Esophagus squamous epithelium (tissue), 5 donors: ENCODE data around the gene TRIP13. TPM values are rescaled to one million over a fixed set of nuclear protein-coding genes. Genes with fewer than 3 reads are reported as not detected.
"Not testable (repeated sequence)": the region's sequence is repeated elsewhere in the genome, so short reads cannot be mapped to it uniquely, and the experiment has no call there.

Experiments
- DNase-seq: peaks from one replicate; lab custom pipeline; 2025; lab: John Stamatoyannopoulos, UW
- H3K27ac ChIP-seq, 4 donors: fragments of 200-600 bp; sonication (generic); one replicate each; pipeline ENCODE4 v1.5.1; 2016 to 2019; ENCODE audit warnings: mild to moderate bottlenecking in 1 of 4
- H3K27me3 ChIP-seq, 4 donors: fragments of 200-600 bp; sonication (generic); 1 replicate in 3 of 4; 2 replicates in 1 of 4; pipeline versions ENCODE4 v1.5.1 to v1.6.0; 2017 to 2021; ENCODE audit warnings: antibody characterized with exemption in 1 of 4
- H3K36me3 ChIP-seq, 3 donors: fragments of 200-600 bp; sonication (generic); one replicate each; pipeline ENCODE4 v1.5.1; 2016 to 2019
- H3K4me1 ChIP-seq, 3 donors: fragments of 200-600 bp; sonication (generic); one replicate each; pipeline ENCODE4 v1.5.1; 2017 to 2019
- H3K4me3 ChIP-seq, 4 donors: fragments of 200-600 bp; sonication (generic); 1 replicate in 3 of 4; 2 replicates in 1 of 4; pipeline ENCODE4 v1.5.1; 2016 to 2019; ENCODE audit warnings: mild to moderate bottlenecking in 2 of 4, moderate library complexity in 1 of 4
- H3K9me3 ChIP-seq, 3 donors: fragments of 200-600 bp; sonication (generic); one replicate each; pipeline ENCODE4 v1.5.1; 2016 to 2019
- POLR2A ChIP-seq, 4 donors: fragments of 450-650 bp; IDR thresholded peaks; one replicate each; pipeline ENCODE4 v1.6.1; 2017; ENCODE audit warnings: antibody characterized with exemption in 4 of 4, mild to moderate bottlenecking in 4 of 4, moderate library complexity in 3 of 4
- WGBS, 2 donors: methylation state at CpG; one replicate each; pipeline ENCODE4 v1.1.5; 2018; 5-methylcytosine and 5-hydroxymethylcytosine counted together
- intact Hi-C: fragments of 100-400 bp; cut with DNase I; formaldehyde crosslinking; loops from one replicate; pipeline ENCODE4 v1.15.0; 2022
- total RNA-seq, 4 donors: library from RNA; depleted of rRNA; stranded (reverse); fragments of >200 nt; gene quantifications; one replicate each; pipeline ENCODE4 v1.1.0, GENCODE V29; 2016
- TF ChIP-seq, protein P1 (sequence below), 6 experiments: fragments of 450-650 bp in 4 of 6; fragments of 200-600 bp in 2 of 6; sonication (generic) in 2 of 6; IDR thresholded peaks; one replicate each; pipeline ENCODE4 v1.5.1; 2016 to 2019; ENCODE audit warnings: antibody characterized with exemption in 6 of 6, mild to moderate bottlenecking in 4 of 6, moderate library complexity in 4 of 6
- donor health status: DM: yes; HTN: yes; CAD: no.

TRIP13 gene
- total RNA-seq, 4 donors from 2014 or later, result 3.2 to 17.7 (median 9.5) TPM

- H3K36me3 ChIP-seq, result peaks cover 0 to 28% (median 0%) of the 10 kb centered on the region in 3 donors
- H3K27me3 ChIP-seq, result no peaks in the 10 kb centered on the region
- 90% methylated on average over 2 of the region's 7 CpGs; no CpG with 5 or more reads in 1 of the 2 donors for WGBS, 2 donors
- no peak for DNase-seq
- no peak overlapping the region for H3K4me3 ChIP-seq
- intact Hi-C loops, result no loop called here
- TF ChIP-seq POLR2A (IDR thresholded peaks at IDR 0.05), result no peak
- TF ChIP-seq, protein P1, sequence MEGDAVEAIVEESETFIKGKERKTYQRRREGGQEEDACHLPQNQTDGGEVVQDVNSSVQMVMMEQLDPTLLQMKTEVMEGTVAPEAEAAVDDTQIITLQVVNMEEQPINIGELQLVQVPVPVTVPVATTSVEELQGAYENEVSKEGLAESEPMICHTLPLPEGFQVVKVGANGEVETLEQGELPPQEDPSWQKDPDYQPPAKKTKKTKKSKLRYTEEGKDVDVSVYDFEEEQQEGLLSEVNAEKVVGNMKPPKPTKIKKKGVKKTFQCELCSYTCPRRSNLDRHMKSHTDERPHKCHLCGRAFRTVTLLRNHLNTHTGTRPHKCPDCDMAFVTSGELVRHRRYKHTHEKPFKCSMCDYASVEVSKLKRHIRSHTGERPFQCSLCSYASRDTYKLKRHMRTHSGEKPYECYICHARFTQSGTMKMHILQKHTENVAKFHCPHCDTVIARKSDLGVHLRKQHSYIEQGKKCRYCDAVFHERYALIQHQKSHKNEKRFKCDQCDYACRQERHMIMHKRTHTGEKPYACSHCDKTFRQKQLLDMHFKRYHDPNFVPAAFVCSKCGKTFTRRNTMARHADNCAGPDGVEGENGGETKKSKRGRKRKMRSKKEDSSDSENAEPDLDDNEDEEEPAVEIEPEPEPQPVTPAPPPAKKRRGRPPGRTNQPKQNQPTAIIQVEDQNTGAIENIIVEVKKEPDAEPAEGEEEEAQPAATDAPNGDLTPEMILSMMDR (IDR thresholded peaks at IDR 0.05), result no peak
- H3K27ac ChIP-seq, result no peak overlapping the region
- no peaks in the 10 kb centered on the region for H3K9me3 ChIP-seq
- H3K4me1 ChIP-seq, result peaks cover 9 to 32% (median 16%) of the 10 kb centered on the region in 3 donors
These were observed 18.1 kb downstream of the TRIP13 start for GRCh38 chr5:910769-911160.

DNA sequence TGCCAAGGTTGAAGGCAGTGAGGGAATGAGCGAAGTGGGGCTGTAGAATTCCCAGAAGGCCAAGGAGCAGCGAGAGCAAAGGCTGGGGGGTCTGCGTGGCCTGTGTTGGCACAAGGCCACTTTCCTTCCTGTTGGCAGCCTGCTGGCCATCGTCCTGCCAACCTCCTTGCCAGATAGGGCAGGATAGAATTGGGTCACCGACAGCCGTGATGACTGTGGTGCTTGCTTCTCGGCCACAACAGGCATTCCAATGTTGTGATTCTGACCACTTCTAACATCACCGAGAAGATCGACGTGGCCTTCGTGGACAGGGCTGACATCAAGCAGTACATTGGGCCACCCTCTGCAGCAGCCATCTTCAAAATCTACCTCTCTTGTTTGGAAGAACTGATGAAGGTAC is 18.9 kb downstream of the TRIP13 start:
- DNase-seq, result no peak
- H3K4me3 ChIP-seq, result no peak overlapping the region
- peaks cover 0 to 37% (median 0%) of the 10 kb centered on the region in 3 donors for H3K36me3 ChIP-seq
- TF ChIP-seq, protein P1 (IDR thresholded peaks at IDR 0.05), result no peak
- TF ChIP-seq POLR2A (IDR thresholded peaks at IDR 0.05), result no peak
- WGBS, 2 donors, result 77 to 84% methylated on average over 10 to 11 of the region's 11 CpGs
- H3K27ac ChIP-seq, result peak overlapping the region in 2 of 4 donors; percentile 74 to 80
- no peaks in the 10 kb centered on the region for H3K27me3 ChIP-seq
- intact Hi-C loops, result no loop called here
- H3K4me1 ChIP-seq, result peaks cover 9 to 32% (median 16%) of the 10 kb centered on the region in 3 donors
- no peaks in the 10 kb centered on the region for H3K9me3 ChIP-seq

- Histone ChIP-seq H3K36me3 (peaks cover 0 to 40% (median 0%) of the 10 kb centered on the region in 3 donors), H3K4me3 (peak overlapping the region in 1 of 4 donors; percentile 21), H3K9me3 (no peaks in the 10 kb centered on the region), H3K27ac (peak overlapping the region; percentile 46 to 80 (median 74)), H3K27me3 (no peaks in the 10 kb centered on the region), H3K4me1 (peaks cover 9 to 32% (median 16%) of the 10 kb centered on the region in 3 donors)
- TF ChIP-seq, protein P1 (IDR thresholded peaks at IDR 0.05), result peak in 5 of 6 experiments; percentile 31 to 69 (median 49)
- TF ChIP-seq POLR2A (IDR thresholded peaks at IDR 0.05), result no peak
- DNase-seq, result no peak
- intact Hi-C loops, result no loop called here
- WGBS, 2 donors, result 50 to 72% methylated on average over 23 to 28 of the region's 44 CpGs
These were observed 19.8 kb downstream of the TRIP13 start for GRCh38 chr5:912280-913091.

DNA sequence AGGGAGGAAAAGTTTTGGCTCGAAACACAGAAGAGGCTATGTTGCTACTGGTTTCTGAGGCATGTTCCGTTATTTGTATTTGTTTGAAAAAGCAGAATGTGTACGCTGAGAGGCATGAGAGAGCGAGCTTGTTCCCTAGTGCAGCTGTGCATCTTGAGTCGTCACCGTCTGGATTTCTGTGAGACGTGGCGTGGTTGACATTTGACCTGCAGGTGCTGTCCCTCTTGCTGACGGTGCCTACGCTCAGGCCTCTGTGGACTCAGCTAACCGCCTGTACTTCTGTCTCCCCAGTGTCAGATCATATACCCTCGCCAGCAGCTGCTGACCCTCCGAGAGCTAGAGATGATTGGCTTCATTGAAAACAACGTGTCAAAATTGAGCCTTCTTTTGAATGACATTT is 21.5 kb downstream of the TRIP13 start:
- H3K9me3 ChIP-seq, result no peaks in the 10 kb centered on the region
- H3K36me3 ChIP-seq, result peaks cover 0 to 33% (median 0%) of the 10 kb centered on the region in 3 donors
- peaks cover 9 to 25% (median 11%) of the 10 kb centered on the region in 3 donors for H3K4me1 ChIP-seq
- DNase-seq, result no peak
- no peak overlapping the region for H3K4me3 ChIP-seq
- no peak for TF ChIP-seq POLR2A (IDR thresholded peaks at IDR 0.05)
- TF ChIP-seq, protein P1 (IDR thresholded peaks at IDR 0.05), result no peak
- no peak overlapping the region for H3K27ac ChIP-seq
- WGBS, 2 donors, result 88 to 94% methylated on average over 12 to 14 of the region's 14 CpGs
- intact Hi-C loops, result no loop called here
- H3K27me3 ChIP-seq, result no peaks in the 10 kb centered on the region

GRCh38 chr5:914612-915011 is 21.9 kb downstream of the TRIP13 start:
- 87 to 95% methylated on average over 7 of the region's 7 CpGs for WGBS, 2 donors
- H3K36me3 ChIP-seq, result peaks cover 0 to 33% (median 0%) of the 10 kb centered on the region in 3 donors
- no peaks in the 10 kb centered on the region for H3K9me3 ChIP-seq
- H3K4me3 ChIP-seq, result no peak overlapping the region
- TF ChIP-seq, protein P1 (IDR thresholded peaks at IDR 0.05), result no peak
- no peak for TF ChIP-seq POLR2A (IDR thresholded peaks at IDR 0.05)
- intact Hi-C loops, result no loop called here
- DNase-seq, result no peak
- no peak overlapping the region for H3K27ac ChIP-seq
- no peaks in the 10 kb centered on the region for H3K27me3 ChIP-seq
- peaks cover 7 to 20% (median 7%) of the 10 kb centered on the region in 3 donors for H3K4me1 ChIP-seq

DNA sequence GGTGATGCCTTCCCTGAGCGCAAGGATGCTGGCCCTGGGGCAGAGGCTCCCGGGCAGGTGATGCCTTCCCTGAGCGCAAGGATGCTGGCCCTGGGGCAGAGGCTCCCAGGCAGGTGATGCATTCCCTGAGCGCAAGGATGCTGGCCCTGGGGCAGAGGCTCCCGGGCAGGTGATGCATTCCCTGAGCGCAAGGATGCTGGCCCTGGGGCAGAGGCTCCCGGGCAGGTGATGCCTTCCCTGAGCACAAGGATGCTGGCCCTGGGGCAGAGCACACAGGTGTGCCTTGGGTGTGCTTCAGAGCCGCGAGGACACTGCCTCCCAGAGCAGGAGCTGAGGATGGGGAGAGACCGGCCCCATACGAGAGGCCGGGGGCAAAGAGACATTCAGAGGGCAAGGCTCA is 22.7 kb downstream of the TRIP13 start:
- Histone ChIP-seq H3K36me3 (peaks cover 0 to 33% (median 0%) of the 10 kb centered on the region in 3 donors), H3K4me1 (peaks cover 0 to 13% (median 7%) of the 10 kb centered on the region in 3 donors)
- DNase-seq, H3K27ac ChIP-seq, H3K9me3 ChIP-seq, intact Hi-C loops, H3K4me3 ChIP-seq, H3K27me3 ChIP-seq: not testable (repeated sequence)
- WGBS, 2 donors, result 94 to 100% methylated on average over 3 to 6 of the region's 12 CpGs
